HG02981 (cell line): ENCODE data around the gene LRRC47.

Experiments
- ATAC-seq: cut with Tn5 transposase; IDR thresholded peaks from one replicate; pipeline ENCODE4 v1.9.1; 2021; ENCODE audit warnings: mild to moderate bottlenecking, moderate library complexity; ENCODE audit not compliant: unreplicated experiment

LRRC47 gene

GRCh38 chr1:3796215-3797061 is at the start of gene LRRC47:
Gene LRRC47, minus strand, starts transcription at chr1:3796498. Its CDS starts 22 bp downstream, at chr1:3796476.
- ATAC-seq: peak; percentile 95

GRCh38 chr1:3842912-3843311 is 46.6 kb upstream of the LRRC47 start:
- ATAC-seq: no peak

DNA sequence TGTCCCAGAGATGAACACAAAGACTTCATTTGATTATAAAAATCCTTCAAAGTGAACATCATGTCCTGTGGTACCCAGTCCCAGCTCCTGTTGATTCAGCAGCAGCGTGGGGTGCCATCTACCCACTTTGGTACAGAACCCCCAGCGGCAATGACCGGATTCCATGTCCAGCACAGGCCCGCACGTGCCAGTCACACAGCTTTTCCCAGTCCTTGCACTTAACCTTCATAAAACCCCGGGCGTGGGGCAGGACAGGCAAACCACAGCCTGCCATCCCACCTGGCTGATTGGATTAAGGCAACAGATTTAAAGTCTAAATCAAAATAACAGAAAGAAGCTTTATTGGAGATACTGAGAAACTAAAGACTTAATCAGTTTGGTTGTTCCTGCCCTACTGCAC is 45.2 kb upstream of the LRRC47 start:
- no peak for ATAC-seq

DNA sequence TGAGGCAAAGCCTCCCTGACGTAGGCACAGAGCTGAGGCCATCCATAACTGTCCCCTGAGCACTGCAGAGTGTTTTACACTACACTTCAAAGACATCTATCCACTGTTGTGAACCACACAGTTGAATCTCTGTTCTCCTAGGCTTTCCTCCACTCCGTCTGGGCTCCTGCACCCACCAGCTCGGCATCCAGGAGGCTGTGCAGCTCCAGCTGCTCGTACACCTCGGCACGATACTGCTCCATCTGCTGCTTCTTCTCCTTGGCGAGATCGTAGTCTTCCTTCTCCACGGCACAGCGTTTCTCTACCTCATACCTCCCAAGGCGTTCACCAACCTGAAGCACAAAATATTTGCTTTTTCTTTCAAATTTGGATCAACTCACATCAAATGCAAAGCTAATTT is 42.5 kb upstream of the LRRC47 start:
- ATAC-seq: no peak

- ATAC-seq: no peak
Measured at GRCh38 chr1:3837685-3838084, 41.4 kb upstream of the LRRC47 start.

DNA sequence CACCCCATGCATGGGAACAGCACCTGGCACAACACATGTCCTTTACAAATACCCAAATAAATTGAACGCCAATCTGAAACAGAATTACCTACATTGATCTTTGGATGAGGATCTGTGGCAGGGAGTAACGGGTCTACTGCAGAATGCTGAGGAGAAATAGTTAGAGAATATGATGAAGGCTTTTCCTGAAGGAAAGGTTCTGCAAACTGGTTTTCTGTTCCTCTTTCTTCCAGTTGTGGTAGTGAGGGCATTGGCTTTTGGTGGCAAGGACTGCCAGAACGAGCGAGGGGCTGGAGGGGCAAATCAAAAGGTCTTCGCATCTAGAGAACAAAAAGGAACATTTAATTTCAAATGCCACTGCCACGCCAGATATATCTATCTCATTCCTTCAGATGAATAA is 40.9 kb upstream of the LRRC47 start:
- ATAC-seq: no peak

DNA sequence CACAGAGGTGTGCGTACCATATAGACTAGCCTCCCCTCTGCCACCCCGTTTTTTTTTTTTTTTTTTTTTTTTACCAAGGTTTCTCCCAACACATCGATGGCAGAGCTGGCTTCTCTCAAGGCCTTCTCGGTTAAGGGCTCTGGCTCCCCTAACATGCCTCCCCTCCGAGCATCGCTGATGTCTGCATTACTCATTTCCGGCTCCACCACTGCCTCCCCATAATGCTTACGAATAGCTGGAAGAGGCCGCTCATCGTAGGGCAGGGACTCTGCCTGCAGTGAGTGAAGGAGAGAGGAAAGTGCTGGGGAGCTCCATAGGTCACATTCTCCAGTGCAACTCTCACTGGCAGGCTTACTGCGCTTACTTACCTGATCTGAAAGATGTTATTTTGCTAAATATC is 40.1 kb upstream of the LRRC47 start:
- ATAC-seq: no peak

DNA sequence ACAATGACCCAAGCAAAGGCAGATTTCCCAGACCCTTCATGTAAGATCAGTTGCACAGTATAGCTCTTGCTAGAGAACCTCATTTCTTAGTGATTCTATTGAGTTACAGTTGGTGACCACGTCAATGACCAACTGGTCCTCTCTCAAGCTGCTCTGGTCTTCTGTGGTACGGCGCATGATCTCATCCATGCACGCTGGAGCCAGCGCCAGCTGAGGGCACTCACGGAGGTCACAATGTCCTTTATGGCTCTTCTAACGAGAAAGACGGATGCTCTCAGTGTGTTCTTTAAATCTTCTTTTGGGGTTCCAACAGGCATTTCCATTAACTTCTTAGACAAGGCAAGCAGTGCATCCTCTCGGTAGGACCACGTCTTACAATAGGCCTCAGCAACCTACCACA is 38.4 kb upstream of the LRRC47 start:
- no peak for ATAC-seq

GRCh38 chr1:3831689-3832088 is 35.4 kb upstream of the LRRC47 start:
- ATAC-seq: no peak

DNA sequence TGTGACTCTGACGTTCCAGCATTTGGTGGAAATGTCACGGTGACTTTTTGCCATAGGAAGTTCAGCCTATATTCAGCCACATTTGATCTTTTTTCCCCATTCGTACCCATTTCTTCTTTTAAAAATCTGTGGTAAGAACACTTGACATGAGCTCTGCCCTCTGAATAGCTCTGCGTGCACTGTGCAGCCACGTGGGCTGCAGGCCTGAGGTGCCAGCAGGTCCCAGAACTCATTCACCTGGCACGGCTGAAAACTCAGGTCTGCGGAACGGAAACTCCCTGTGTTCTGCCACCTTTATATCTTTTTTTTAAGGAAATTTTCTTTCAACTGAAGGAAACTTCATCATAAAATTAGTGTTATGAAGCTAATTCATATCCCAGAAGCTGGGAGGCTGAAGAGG is 32.1 kb upstream of the LRRC47 start:
- ATAC-seq: no peak

DNA sequence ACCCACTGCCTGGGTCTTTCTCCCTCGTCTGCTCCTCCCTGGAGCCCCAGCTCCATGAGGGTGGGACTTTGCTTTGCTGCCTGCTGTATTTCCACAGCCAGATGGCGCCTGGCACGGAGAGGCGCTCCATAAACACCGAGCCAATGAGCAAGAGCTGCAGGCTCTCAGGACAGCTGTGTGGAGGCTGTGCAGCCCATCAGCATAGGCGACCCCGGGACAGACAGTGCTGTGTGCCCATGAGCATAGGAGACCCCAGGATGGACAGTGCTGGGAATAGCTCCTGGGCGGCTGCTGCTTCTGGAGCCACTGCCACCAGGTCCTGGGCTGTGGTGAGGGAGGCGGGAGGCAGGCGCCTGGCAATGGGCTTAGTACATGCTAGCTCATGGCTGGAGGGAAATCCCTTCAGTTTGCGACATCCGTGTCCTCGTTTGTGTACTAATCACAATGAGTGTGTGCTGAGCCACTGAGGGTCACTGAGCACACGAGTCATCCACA is 31.6 kb upstream of the LRRC47 start:
- ATAC-seq: no peak

- no peak for ATAC-seq
Measured at GRCh38 chr1:3825356-3825755, 29.1 kb upstream of the LRRC47 start.

- no peak for ATAC-seq
Measured at GRCh38 chr1:3824650-3825049, 28.4 kb upstream of the LRRC47 start.

- ATAC-seq: no peak
Measured at GRCh38 chr1:3822421-3822820, 26.1 kb upstream of the LRRC47 start.

DNA sequence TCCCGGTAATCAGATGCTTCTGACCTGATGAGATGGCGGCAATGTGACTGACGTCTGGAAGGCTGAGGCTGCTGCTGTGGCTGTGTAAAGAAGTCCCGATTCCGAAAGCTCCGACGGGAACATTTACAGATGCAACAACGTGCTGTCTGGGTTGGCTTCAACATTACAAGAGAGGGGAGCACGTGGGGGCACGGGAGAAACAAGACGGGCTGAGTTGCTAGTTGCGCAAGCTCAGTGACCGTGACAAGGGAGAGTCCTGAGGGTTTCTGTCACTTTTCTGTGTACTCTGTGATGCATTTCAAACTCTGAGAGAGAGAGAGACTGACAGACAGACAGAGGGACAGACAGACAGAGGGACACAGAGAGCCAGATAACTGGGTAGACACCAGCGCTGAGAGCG is 25.6 kb upstream of the LRRC47 start:
- ATAC-seq: no peak

GRCh38 chr1:3821447-3821846 is 25.1 kb upstream of the LRRC47 start:
- ATAC-seq: no peak

GRCh38 chr1:3821004-3821403 is 24.7 kb upstream of the LRRC47 start:
- ATAC-seq: no peak

- ATAC-seq: no peak
Measured at GRCh38 chr1:3820316-3820715, 24.0 kb upstream of the LRRC47 start.

DNA sequence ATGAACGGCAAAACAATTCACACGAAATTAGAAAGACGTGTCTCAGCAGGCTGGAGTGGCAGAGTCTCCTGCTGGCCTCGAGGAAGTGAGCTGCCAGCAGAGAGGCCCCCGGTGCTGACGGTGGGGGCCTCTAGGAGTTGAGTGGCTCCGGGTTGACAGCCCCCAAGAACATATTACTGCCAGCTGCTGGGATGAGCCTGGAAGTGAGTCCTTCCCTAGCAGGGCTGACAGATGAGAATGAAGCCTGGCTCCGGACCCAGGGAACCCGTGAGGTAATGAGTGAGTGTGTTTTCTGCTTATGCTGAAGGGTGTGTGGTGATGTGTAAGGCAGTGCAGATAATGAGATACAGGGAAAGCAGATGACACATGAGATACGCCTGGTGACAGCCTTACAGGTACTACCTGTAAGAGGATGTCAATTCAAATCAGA is 23.5 kb upstream of the LRRC47 start:
- ATAC-seq: no peak

- no peak for ATAC-seq
Measured at GRCh38 chr1:3817821-3818597, 21.7 kb upstream of the LRRC47 start.

DNA sequence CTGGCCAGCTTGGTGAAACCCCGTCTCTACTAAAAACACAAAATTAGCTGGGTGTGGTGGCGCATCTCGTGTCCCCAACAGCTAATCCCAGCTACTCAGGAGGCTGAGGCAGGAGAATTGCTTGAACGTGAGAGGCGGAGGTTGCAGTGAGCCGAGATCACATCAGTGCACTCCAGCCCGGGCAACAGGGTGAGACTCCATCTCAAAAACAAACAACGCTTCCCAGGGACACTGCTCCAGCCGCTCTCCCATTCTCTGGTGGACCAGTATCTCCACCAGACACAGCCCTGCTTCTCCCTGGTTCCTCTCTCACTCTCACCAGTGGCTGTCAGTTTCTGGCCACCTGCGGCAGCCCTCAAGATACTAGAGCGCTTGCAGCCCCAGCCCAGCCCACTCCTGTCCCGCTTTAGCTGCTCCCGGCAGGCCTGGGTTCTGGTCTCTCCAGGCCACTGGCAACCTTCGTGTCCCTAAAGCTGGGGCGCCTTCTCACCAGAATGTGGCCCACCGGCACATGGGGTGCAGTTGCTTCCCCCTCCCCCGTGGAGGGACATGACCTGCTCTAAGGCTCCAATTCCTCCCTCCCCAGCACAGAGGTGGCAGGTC is 20.9 kb upstream of the LRRC47 start:
- ATAC-seq: no peak
